ENCODE measurements around the gene SSR4. TPM values are rescaled to one million over a fixed set of nuclear protein-coding genes. Genes with fewer than 3 reads are reported as not detected.
A peak's percentile ranks its signal among the peaks of the same experiment; 100 is the strongest.

Gene SSR4
- polyA plus RNA-seq, 2 of the 4 experiments (the other 2 are of a cell fraction) = 212 to 352 TPM

GRCh38 chrX:153829549-153829798 lies 35.0 kb downstream of the SSR4 start:
- TF ChIP-seq RNF2 (IDR thresholded peaks at IDR 0.05; ENCODE audit: borderline replicate concordance, low read depth) (peak; percentile 40; the same call in 1 of the 2 replicates), MAX (IDR thresholded peaks at IDR 0.05) (no peak), FOSL2 (IDR thresholded peaks at IDR 0.05) (no peak), FOSL2 (CRISPR knock-in tag; IDR thresholded peaks at IDR 0.05) (no peak), ZSCAN20 (CRISPR knock-in tag; IDR thresholded peaks at IDR 0.05) (no peak), HEYL (CRISPR knock-in tag; IDR thresholded peaks at IDR 0.05) (no peak), TP53 (CRISPR knock-in tag; IDR thresholded peaks at IDR 0.05) (no peak), BHLHE40 (IDR thresholded peaks at IDR 0.05; ENCODE audit: low read depth, low read length) (no peak)
- Histone ChIP-seq H3K4me3 (peak overlapping the region; percentile 60), H3K4me2 (peak overlapping the region; percentile 100), H3K4me1 (0 out of 3 replicates have a peak, but pooled peaks cover 8% of the 10 kb centered on the region), H3K27ac (peak overlapping the region in 1 of 2 experiments; percentile 82; a peak in 3 of 6 replicates), H3K9me3 (no peaks in the 10 kb centered on the region)
- FAIRE-seq (no peak), ATAC-seq (peak in 1 of 2 experiments; percentile 13; a peak in 1 of 6 replicates), DNase-seq (ENCODE audit: low read depth in 1 of 2, low spot score in 1 of 2) (no peak)
- ChIA-PET CTCF (no interaction called here), POLR2A (no interaction called here)
- 13% methylated on average over 3 of the region's 27 CpGs for WGBS (ENCODE audit: missing lambda C conversion rate)

- Histone ChIP-seq H3K27ac (peak within 1 kb of the TSS in 1 of 2 experiments; percentile 82; a peak in 3 of 6 replicates), H3K9me3 (no peaks in the 10 kb centered on the region), H3K4me3 (peak within 1 kb of the TSS; percentile 60), H3K4me1 (0 out of 3 replicates have a peak, but pooled peaks cover 8% of the 10 kb centered on the region), H3K4me2 (peak within 1 kb of the TSS; percentile 100)
- WGBS (ENCODE audit: missing lambda C conversion rate) = no CpG with 5 or more reads among the region's 97 CpGs
- DNase-seq (ENCODE audit: low read depth in 1 of 2, low spot score in 1 of 2) = no peak
- ChIA-PET CTCF (no interaction called here), POLR2A (no interaction called here)
- no peak for TF ChIP-seq NFE2L2 (conservative IDR thresholded peaks at IDR 0.05; ENCODE audit: low read length)
- no peak for TF ChIP-seq POLR2AphosphoS2 (conservative IDR thresholded peaks at IDR 0.05; ENCODE audit: low read length)
- no peak for TF ChIP-seq CHD4 (IDR thresholded peaks at IDR 0.05; ENCODE audit: borderline replicate concordance)
- no peak for TF ChIP-seq HDAC2 (IDR thresholded peaks at IDR 0.05)
- TF ChIP-seq FOSB (CRISPR knock-in tag; IDR thresholded peaks at IDR 0.05) = no peak
- no peak for TF ChIP-seq CEBPB (IDR thresholded peaks at IDR 0.05)
- no peak for TF ChIP-seq ZFP36 (IDR thresholded peaks at IDR 0.05; ENCODE audit: borderline replicate concordance, partially characterized antibody)
- no peak for TF ChIP-seq POLR2A (IDR thresholded peaks at IDR 0.05; ENCODE audit: low read length)
- TF ChIP-seq MAZ (IDR thresholded peaks at IDR 0.05; ENCODE audit: borderline replicate concordance, low read depth, low read length) = no peak
- no peak for TF ChIP-seq NPAS2 (CRISPR knock-in tag; IDR thresholded peaks at IDR 0.05; ENCODE audit: borderline replicate concordance)
- no peak for TF ChIP-seq SREBF2 (IDR thresholded peaks at IDR 0.05)
- TF ChIP-seq HOXB13 (CRISPR knock-in tag; IDR thresholded peaks at IDR 0.05; ENCODE audit: low read depth) = no peak
- no peak for TF ChIP-seq ZSCAN20 (CRISPR knock-in tag; IDR thresholded peaks at IDR 0.05)
- no peak for FAIRE-seq
- peak; percentile 38 to 50; a peak in 5 of 6 replicates for ATAC-seq
These were observed 35.6 kb downstream of the SSR4 start, which contains the start of gene PDZD4 for GRCh38 chrX:153829799-153830639. TSS of gene PDZD4 (minus strand) at chrX:153830544. CDS start at chrX:153830298, 246 bp downstream.

GRCh38 chrX:153830640-153831428 lies 36.4 kb downstream of the SSR4 start:
- Histone ChIP-seq H3K4me1 (0 out of 3 replicates have a peak, but pooled peaks cover 8% of the 10 kb centered on the region), H3K27ac (peak overlapping the region in 1 of 2 experiments; percentile 82; a peak in 3 of 6 replicates), H3K9me3 (no peaks in the 10 kb centered on the region), H3K4me2 (peak overlapping the region; percentile 100), H3K4me3 (peak overlapping the region; percentile 60)
- no peak for TF ChIP-seq HOXB13 (CRISPR knock-in tag; IDR thresholded peaks at IDR 0.05; ENCODE audit: low read depth)
- WGBS (ENCODE audit: missing lambda C conversion rate) = 67% methylated on average over 16 of the region's 102 CpGs
- ChIA-PET POLR2A (no interaction called here), CTCF (no interaction called here)
- ATAC-seq = 0 out of 6 replicates have a peak, but pooled peaks of 1 of the 2 experiments have one; percentile 21
- no peak for DNase-seq (ENCODE audit: low read depth in 1 of 2, low spot score in 1 of 2)
- FAIRE-seq = no peak

Data from A549 (cell line).